ENCODE results near the gene CRABP1.
A peak's percentile ranks its signal among the peaks of the same experiment; 100 is the strongest.

CRABP1 gene

GRCh38 chr15:78347586-78348543, 7.7 kb downstream of the CRABP1 start:
- no peak for DNase-seq

GRCh38 chr15:78350058-78350457, 9.9 kb downstream of the CRABP1 start:
- no peak for DNase-seq

- no peak for DNase-seq
Measured at GRCh38 chr15:78351539-78351938, 11.4 kb downstream of the CRABP1 start.

GRCh38 chr15:78353093-78353492, 12.9 kb downstream of the CRABP1 start:
- DNase-seq: peak; percentile 39

GRCh38 chr15:78355177-78355576, 15.0 kb downstream of the CRABP1 start:
- DNase-seq: no peak

- DNase-seq: no peak
Measured at GRCh38 chr15:78358102-78358870, 18.1 kb downstream of the CRABP1 start.

- no peak for DNase-seq
Measured at GRCh38 chr15:78359041-78359808, 19.1 kb downstream of the CRABP1 start.

GRCh38 chr15:78360367-78360801, 20.2 kb downstream of the CRABP1 start:
- DNase-seq: no peak

GRCh38 chr15:78360958-78361718, 21.0 kb downstream of the CRABP1 start:
- DNase-seq: no peak

GRCh38 chr15:78361771-78362506, 21.8 kb downstream of the CRABP1 start:
- no peak for DNase-seq

- no peak for DNase-seq
Measured at GRCh38 chr15:78362716-78363380, 22.7 kb downstream of the CRABP1 start.

- no peak for DNase-seq
Measured at GRCh38 chr15:78363381-78363734, 23.2 kb downstream of the CRABP1 start.

GRCh38 chr15:78364233-78364632, 24.1 kb downstream of the CRABP1 start:
- DNase-seq: no peak

GRCh38 chr15:78365917-78366316, 25.8 kb downstream of the CRABP1 start:
- DNase-seq: no peak

GRCh38 chr15:78366342-78366741, 26.2 kb downstream of the CRABP1 start:
- no peak for DNase-seq

- peak; percentile 30 for DNase-seq
Measured at GRCh38 chr15:78368651-78369050, 28.5 kb downstream of the CRABP1 start.

- DNase-seq: no peak
Measured at GRCh38 chr15:78369161-78369560, 29.0 kb downstream of the CRABP1 start.

- no peak for DNase-seq
Measured at GRCh38 chr15:78370013-78370412, 29.9 kb downstream of the CRABP1 start.

GRCh38 chr15:78372880-78373279, 32.7 kb downstream of the CRABP1 start:
- DNase-seq: no peak

GRCh38 chr15:78374436-78375393, 34.6 kb downstream of the CRABP1 start:
- DNase-seq: peak; percentile 66

Measured in hematopoietic multipotent progenitor cell treated with erythropoietin and hydrocortisone succinate and interleukin-3 and kit ligand, for 6 days (in vitro differentiated cells).